Activated T-cell treated with anti-CD3 and anti-CD28 coated beads, Interleukin-2, amount 50 U/mL, for 48 hours (primary cell): Measurements from ENCODE around the gene PABPN1L.
"Not testable (repeated sequence)": the region's sequence is repeated elsewhere in the genome, so short reads cannot be mapped to it uniquely, and the experiment has no call there.

ENCODE experiments used
- DNase-seq, 2 experiments: peaks; one replicate each; pipeline ENCODE4 v3.0.0-alpha.2; 2020

Gene PABPN1L

DNA sequence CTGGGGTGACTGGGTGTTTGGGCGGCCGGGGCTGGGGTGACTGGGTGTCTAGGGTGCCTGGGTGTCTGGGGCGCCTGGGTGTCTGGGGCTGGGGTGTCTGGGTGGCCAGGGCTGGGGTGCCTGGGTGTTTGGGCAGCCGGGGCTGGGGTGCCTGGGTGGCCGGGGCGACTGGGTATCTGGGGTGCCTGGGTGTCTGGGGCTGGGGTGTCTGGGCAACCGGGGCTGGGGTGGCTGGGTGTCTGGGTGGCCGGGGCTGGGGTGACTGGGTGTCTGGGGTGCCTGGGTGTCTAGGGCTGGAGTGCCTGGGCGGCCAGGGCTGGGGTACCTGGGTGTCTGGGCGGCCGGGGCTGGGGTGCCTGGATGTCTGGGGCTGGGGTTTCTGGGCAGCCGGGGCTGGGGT lies 41.3 kb downstream of the PABPN1L start:
- DNase-seq: no peak

DNA sequence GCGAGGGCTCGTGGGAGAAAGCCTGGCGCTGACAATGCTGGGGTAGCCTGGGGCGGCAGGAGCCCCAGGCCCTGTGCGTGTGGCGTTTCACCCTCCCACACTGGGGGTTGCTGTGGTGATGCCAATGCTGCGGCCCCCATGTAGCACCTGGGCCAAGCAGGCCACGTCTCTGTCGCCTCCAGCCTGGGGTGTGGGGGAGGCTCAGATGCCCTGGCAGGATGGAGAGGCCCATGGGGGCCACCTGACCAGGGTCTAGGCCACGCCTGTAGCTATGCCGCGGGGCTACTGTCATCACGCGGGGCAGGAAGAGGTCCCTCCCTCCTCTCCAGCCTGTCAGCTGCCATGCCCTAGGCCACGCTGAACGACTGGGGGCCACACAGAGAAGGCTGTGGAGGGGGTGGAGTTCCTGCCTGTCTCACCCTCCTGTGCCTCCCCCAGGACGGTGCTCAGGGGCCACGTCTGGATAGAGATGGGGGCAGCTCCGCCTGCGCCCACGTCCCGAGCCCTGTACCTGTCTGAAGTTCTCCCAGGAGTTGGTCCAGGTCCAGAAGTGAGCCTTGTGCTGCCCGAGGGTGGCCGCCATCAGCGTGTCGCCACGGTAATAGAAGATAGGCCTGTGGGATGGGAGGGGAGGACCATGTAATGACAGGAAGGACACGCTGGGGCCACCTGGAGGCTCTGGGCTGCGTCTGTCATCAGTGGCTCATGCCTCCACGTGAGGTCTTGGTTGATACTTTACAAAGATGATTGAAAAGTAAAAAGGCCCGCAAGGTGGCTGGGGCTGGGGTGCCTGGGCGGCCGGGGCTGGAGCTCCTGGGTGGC lies 42.0 kb downstream of the PABPN1L start:
- no peak for DNase-seq

DNA sequence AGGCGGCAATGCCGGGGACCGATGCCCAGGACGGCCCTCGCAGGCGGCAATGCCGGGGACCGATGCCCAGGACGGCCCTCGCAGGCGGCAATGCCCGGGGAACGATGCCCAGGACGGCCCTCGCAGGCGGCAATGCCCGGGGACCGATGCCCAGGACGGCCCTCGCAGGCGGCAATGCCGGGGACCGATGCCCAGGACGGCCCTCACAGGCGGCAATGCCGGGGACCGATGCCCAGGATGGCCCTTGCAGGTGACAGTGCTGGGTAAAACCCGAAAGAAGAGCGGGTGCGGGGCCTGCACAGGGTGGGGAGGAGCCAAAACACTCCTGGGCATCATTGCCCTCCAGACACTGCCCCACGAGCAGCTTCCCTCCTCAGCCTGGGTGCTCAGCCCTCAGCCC lies 42.8 kb downstream of the PABPN1L start:
- not testable (repeated sequence) for DNase-seq

- DNase-seq: no peak
These were observed 44.0 kb downstream of the PABPN1L start for GRCh38 chr16:88822281-88823040.

DNA sequence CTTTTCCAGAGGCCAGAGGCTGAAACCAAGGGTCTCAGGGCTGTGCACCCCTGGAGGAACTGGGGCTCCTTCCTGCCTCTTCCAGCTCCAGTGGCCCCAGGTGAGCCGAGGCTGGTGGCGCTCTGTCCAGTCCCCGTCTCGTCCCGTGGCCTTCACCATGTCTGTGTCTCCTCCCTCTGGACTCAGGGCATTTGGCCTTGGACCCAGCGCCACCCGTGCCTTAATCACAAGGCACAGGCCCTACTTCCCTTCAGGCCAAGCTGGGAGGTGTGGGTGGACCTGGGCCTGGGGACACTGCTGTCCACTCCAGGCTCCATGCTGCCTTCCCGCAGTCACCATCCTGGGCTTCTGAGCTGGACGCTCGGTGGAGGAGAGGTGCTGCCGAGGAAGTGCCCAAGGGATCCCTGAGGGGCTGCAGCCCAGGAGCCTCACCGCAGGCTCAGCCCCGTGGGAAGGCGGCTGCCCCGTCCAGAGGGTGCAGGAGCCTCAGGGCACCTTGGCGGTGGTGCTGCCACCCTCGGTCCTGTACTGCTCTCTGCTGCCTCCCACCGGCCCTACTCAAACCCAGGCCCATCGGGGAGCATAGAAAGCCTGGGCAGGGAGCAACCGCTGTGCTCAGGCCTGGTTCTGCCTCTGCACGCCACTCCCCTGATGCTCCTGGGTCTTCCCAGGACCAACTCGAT lies 45.2 kb downstream of the PABPN1L start:
- no peak for DNase-seq

DNA sequence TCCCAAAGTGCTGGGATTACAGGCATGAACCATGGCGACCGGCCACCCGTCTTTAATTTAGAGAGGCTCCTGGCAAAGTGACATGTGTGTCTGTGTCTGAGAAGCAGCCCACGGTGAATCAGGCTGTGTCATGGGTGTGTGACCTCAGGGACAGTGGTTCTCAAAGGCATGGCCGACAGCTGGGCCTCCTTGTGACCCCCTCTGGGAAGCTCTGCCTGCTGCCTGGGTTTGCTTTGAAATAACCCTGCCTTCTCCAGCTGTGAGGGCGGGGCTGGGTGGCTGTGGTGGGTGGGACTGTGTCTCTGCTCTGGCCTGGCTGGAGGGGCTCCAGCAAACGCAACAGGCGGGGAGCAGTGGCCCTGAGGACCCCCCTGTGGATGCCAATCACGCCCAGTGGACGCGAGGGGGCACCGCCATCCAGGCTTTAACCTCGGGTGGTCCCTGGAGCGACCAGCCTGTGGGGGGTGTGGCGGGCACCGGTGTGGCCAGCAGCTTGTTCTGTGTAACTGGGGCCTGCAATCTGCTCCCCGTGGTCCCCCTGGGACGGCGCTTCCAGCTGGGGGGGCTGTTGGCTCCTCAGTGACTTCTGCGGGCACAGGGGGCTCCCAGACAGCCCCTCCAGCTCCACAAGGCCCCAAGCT lies 46.0 kb downstream of the PABPN1L start:
- no peak for DNase-seq

DNA sequence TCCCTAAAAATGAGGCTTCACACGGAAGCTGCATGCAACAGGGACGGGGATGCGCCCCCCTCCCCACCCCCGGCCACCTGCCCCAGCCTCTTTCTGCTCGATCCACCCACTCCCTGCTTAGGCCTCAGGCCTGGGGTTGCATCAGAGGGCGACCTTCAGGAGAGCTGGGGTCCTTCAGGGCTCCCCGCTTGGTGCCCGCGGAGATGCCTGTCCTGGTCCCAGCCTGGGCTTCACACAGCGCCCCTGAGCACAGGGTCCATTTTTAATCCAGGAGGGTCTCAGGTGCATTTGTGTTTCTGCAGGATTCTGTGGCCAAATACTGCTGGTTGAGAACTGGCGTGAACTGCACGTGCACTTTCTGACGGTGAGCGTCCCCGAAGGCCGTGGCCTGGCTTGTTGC lies 47.3 kb downstream of the PABPN1L start:
- DNase-seq: no peak

- no peak for DNase-seq
These were observed 47.9 kb downstream of the PABPN1L start for GRCh38 chr16:88818575-88818874.

GRCh38 chr16:88817785-88818574 lies 48.5 kb downstream of the PABPN1L start:
- no peak for DNase-seq

GRCh38 chr16:88816736-88817535 lies 49.5 kb downstream of the PABPN1L start:
- DNase-seq: no peak

- peak; percentile 76 to 79 for DNase-seq
These were observed 50.4 kb downstream of the PABPN1L start for GRCh38 chr16:88815901-88816589.

- DNase-seq: no peak
These were observed 51.2 kb downstream of the PABPN1L start for GRCh38 chr16:88815227-88815626.

GRCh38 chr16:88814144-88814502 lies 52.3 kb downstream of the PABPN1L start:
- DNase-seq: no peak
